GM19372 (cell line): ENCODE data around the gene HSPE1.
"Not testable (repeated sequence)": the region's sequence is repeated elsewhere in the genome, so short reads cannot be mapped to it uniquely, and the experiment has no call there.

Experiments used
- ATAC-seq: cut with Tn5 transposase; IDR thresholded peaks from one replicate; pipeline ENCODE4 v1.9.1; 2021; ENCODE audit warnings: mild to moderate bottlenecking, low read depth, moderate library complexity; ENCODE audit not compliant: unreplicated experiment

HSPE1 gene

GRCh38 chr2:197551260-197551659, 51.1 kb downstream of the HSPE1 start:
- ATAC-seq, result not testable (repeated sequence)
